ENCODE measurements around the gene TCF7. TPM values are rescaled to one million over a fixed set of nuclear protein-coding genes. Genes with fewer than 3 reads are reported as not detected.

The TCF7 gene
- polyA plus RNA-seq, 1 donor from 2014 or later = 0.15 TPM

GRCh38 chr5:134145041-134145757, 30.7 kb downstream of the TCF7 start:
- Histone ChIP-seq H3K4me2 (ENCODE audit: low read length) (no peak overlapping the region), H2AFZ (ENCODE audit: low read depth, low read length) (no peak overlapping the region), H3F3A (ENCODE audit: insufficient read depth, low read length, poor library complexity, severe bottlenecking) (no peaks in the 10 kb centered on the region), H3K9ac (ENCODE audit: low read length) (no peak overlapping the region), H3K27ac (ENCODE audit: low read length) (no peak overlapping the region), H3K9me3 (ENCODE audit: low read length) (no peaks in the 10 kb centered on the region), H3K9me2 (ENCODE audit: insufficient read depth, low read length) (no peaks in the 10 kb centered on the region), H3K4me3 (ENCODE audit: low read length) (no peak overlapping the region), H3K79me2 (replicated peaks; ENCODE audit: insufficient read depth, low read length) (peaks cover 3% of the 10 kb centered on the region), H3K36me3 (ENCODE audit: insufficient read depth, low read length) (no peaks in the 10 kb centered on the region), H4K20me1 (ENCODE audit: insufficient read depth) (no peaks in the 10 kb centered on the region), H3K27me3 (ENCODE audit: insufficient read depth, low read depth, low read length) (no peaks in the 10 kb centered on the region)
- TF ChIP-seq EZH2 (IDR thresholded peaks at IDR 0.05; ENCODE audit: borderline replicate concordance, insufficient read depth, low read length, poor library complexity, severe bottlenecking) (no peak), TAF1 (IDR thresholded peaks at IDR 0.05; ENCODE audit: low read depth) (no peak), CTCF (IDR thresholded peaks at IDR 0.05; ENCODE audit: poor library complexity, severe bottlenecking) (no peak), RAD21 (conservative IDR thresholded peaks at IDR 0.05) (no peak), SMC3 (conservative IDR thresholded peaks at IDR 0.05; ENCODE audit: poor library complexity) (no peak), POLR2AphosphoS5 (IDR thresholded peaks at IDR 0.05) (no peak), EP300 (conservative IDR thresholded peaks at IDR 0.05; ENCODE audit: poor library complexity, severe bottlenecking) (no peak), REST (IDR thresholded peaks at IDR 0.05; ENCODE audit: borderline replicate concordance) (no peak), MXI1 (conservative IDR thresholded peaks at IDR 0.05; ENCODE audit: poor library complexity, severe bottlenecking) (no peak)

GRCh38 chr5:134145779-134146581, 31.5 kb downstream of the TCF7 start:
- H3K36me3 ChIP-seq (ENCODE audit: insufficient read depth, low read length) = no peaks in the 10 kb centered on the region
- no peak overlapping the region for H3K27ac ChIP-seq (ENCODE audit: low read length)

More at GRCh38 chr5:134145779-134146581, 31.5 kb downstream of the TCF7 start:
- H3K9ac ChIP-seq (ENCODE audit: low read length) = no peak overlapping the region
- TF ChIP-seq EZH2 (IDR thresholded peaks at IDR 0.05; ENCODE audit: borderline replicate concordance, insufficient read depth, low read length, poor library complexity, severe bottlenecking) = no peak
- TF ChIP-seq MXI1 (conservative IDR thresholded peaks at IDR 0.05; ENCODE audit: poor library complexity, severe bottlenecking) = no peak
- peak; percentile 62 for TF ChIP-seq RAD21 (conservative IDR thresholded peaks at IDR 0.05)
- peak; percentile 81 for TF ChIP-seq CTCF (IDR thresholded peaks at IDR 0.05; ENCODE audit: poor library complexity, severe bottlenecking)
- TF ChIP-seq SMC3 (conservative IDR thresholded peaks at IDR 0.05; ENCODE audit: poor library complexity) = peak; percentile 75
- TF ChIP-seq POLR2AphosphoS5 (IDR thresholded peaks at IDR 0.05) = no peak
- no peak overlapping the region for H3K4me3 ChIP-seq (ENCODE audit: low read length)
- H3K79me2 ChIP-seq (replicated peaks; ENCODE audit: insufficient read depth, low read length) = peaks cover 3% of the 10 kb centered on the region
- no peaks in the 10 kb centered on the region for H3K9me3 ChIP-seq (ENCODE audit: low read length)
- no peak overlapping the region for H3K4me2 ChIP-seq (ENCODE audit: low read length)
- H3K9me2 ChIP-seq (ENCODE audit: insufficient read depth, low read length) = no peaks in the 10 kb centered on the region
- no peaks in the 10 kb centered on the region for H3K27me3 ChIP-seq (ENCODE audit: insufficient read depth, low read depth, low read length)
- no peaks in the 10 kb centered on the region for H4K20me1 ChIP-seq (ENCODE audit: insufficient read depth)
- no peaks in the 10 kb centered on the region for H3F3A ChIP-seq (ENCODE audit: insufficient read depth, low read length, poor library complexity, severe bottlenecking)
- H2AFZ ChIP-seq (ENCODE audit: low read depth, low read length) = no peak overlapping the region
